ENCODE data around the gene HMCES.
A peak's percentile ranks its signal among the peaks of the same experiment; 100 is the strongest.
"Not testable (repeated sequence)": the region's sequence is repeated elsewhere in the genome, so short reads cannot be mapped to it uniquely, and the experiment has no call there.

The HMCES gene

DNA sequence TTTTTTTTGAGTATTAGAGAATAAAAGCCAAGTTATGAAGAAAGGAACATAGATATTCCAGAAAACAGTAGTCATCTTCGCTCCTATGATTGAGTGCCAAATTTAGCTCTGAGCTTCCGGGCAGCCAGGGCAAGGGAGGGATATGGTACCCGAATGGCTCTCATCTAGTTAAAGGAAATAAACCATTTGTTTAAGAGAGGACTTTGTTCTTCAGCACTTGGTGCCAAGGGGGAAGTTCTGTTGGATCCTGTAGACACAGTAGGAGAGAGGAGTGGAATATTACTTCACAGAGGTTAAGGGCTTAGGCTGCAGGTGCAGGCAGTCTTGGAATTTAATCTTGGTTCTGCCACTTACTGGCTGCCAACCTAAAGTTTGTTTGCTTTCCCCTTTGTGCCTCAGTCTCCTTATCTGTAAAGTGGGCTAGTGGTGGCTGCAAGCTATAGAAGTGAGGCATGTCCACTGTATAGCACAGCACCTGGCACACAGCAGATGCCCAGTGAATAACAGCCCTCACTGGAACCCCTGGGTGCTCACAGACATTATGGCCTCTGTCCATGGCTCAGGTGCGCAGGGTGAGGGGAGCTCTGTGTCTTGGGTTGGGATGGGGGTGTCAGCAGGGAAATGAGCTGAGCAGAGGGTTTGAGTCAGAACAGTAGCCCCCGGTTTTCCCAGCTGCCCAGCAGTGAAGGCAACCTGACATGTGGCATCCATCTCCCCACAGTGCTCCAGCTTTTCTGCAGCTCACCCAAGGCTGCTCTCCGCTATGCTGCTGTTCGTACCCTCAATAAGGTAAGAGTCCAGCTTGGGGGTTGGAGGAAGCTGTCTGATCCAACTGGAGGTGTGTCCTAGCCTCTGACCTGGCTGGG lies 18.8 kb upstream of the HMCES start:
- no peak for DNase-seq

DNA sequence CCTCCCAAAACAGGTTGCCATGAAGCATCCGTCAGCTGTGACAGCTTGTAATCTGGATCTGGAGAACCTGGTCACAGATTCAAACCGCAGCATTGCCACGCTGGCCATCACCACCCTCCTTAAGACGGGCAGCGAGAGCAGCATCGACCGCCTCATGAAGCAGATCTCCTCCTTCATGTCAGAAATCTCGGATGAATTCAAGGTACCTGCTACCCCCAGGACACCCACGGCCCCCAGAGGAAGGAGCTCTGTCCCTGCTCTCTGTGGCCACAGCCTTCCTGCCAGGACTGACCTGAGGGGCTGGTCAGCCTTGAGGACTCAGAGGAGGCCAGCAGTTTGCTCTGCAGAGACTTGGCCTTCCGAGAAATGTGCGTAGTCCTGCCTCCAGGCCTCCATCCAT lies 18.1 kb upstream of the HMCES start:
- DNase-seq = no peak

DNA sequence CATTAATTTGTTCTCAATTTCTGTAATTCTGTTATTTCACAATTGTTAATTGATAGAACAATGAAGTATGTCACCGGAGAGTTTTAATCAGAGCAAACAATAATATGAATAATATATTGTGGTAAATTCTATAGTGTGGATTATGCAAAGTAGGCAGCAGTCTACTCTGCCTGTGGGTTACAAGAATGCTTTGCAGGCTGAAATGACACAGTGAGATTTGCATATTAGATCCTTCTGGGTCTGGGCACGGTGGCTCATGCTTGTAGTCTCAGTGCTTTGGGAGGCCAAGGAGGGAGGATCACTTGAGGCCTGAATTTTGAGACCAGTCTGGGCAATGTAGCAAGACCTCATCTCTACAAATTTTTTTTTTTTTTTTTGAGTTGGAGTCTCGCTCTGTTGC lies 16.8 kb upstream of the HMCES start:
- no peak for DNase-seq

DNA sequence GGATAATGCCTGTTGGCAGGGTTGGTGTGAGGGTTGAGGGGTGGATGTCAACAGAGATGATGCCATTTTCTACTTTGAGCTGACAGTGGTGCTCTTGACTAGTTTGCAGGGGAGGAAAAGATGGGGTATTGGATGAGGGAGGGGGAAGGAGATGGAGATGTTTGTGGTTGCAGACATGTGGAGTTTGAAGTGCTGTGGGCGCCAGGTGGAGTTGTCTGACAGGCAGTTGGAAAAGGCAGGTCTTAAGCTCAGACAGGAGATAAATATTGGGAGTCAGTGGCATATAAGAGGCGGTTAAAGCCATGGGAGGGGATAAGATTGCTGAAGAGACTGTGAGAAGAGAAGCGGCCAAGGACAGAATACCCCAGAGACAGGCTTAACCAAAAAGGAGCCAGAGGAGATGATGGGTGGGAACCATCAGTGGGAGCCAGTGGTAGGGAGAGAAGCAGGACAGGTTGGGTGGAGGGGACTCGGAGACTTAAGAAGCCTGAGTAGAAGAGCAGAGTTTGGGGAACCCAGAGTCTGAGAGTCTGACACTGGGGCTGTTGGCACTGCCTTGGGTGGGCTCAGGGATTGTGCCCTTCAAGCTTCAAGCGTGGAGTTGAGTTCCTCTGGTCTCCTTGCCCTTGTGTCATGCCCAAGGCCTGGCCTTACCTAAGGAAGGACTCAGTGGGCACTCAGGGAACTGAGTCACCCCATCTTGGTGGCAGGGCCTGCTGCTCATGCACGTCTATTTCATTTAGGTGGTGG lies 15.3 kb upstream of the HMCES start:
- no peak for DNase-seq

DNA sequence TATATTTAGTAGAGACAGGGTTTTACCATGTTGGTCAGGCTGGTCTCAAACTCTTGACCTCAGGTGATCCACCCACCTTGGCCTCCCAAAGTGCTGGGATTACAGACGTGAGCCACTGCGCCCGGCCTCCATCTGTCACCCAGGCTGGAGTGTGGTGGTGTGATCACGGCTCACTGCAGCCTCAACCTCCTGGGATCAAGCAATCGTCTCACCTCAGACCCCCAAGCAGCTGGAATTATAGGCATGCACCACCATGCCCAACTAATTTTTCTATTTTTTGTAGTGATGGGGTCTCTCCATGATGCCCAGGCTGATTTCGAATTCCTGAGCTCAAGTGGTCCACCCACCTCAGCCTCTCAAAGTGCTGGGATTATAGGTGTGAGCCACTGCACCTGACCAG lies 13.7 kb upstream of the HMCES start:
- DNase-seq = not testable (repeated sequence)

GRCh38 chr3:129266651-129267050 lies 12.0 kb upstream of the HMCES start:
- DNase-seq = no peak

GRCh38 chr3:129268396-129268795 lies 10.3 kb upstream of the HMCES start:
- DNase-seq = no peak

DNA sequence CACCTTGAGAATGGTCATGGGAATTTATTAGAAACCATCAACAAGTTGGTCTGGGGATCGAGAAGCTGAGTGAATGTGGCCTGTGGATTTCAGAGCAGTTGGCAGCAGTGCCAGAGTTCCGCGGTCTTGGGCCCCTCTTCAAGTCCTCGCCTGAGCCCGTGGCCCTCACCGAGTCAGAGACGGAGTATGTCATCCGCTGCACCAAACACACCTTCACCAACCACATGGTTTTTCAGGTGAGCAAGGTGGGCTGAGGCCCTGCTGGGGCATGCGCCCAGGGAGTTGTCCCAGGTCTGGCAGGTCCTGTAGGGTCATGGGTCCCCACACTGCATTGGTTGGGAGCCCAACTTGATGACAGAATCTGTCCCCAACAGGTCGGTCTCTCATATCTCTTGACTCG lies 7.0 kb upstream of the HMCES start:
- DNase-seq = no peak

- peak; percentile 43 for DNase-seq
Measured at GRCh38 chr3:129276385-129276784, 2.3 kb upstream of the HMCES start.

GRCh38 chr3:129277829-129278271 lies 820 bp upstream of the HMCES start:
- DNase-seq = peak; percentile 9

DNA sequence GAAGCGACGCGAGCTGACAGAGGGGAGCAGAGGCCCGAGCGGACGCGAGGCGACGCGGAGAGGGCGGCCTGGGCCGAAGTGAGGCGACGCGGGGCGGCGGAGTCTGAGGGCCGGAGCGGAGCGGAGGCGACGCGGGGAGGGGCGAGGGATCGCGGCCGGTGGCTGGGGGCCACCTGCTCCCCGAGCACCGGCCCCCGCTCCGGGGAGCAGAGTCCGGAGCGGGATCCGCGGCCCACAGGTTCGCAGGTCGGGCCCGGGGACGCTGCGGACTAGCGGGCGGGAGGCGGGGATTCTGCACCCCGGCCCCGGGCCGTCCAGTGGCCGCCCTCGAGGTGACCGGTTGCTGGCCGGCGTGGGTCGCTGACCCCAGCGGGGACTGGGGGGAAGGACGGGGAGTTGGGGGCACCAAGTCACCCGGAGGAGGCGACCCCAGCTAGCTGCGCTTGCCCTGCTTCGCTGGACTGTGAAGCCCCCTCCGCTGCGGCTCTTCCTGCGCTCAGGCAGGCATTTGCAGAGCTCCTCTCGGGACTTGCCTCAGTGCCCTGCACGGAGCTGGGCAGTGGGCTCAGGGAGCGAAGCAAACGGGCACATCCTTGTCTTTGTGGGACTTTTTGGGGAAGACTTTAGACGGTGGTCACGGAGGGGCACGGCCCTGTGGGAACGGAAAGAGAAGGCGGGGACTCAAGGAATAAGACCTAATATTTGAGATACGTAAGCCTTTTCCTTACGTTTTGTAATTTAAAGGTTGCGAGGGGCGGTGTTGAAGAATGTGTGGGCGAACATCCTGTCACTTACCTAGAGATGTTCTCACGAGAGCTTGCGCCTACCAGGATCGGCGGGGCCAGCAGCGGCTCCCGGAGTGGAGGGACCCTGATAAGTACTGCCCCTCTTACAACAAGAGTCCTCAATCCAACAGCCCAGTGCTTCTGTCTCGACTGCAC lies 566 bp downstream of the HMCES start:
- peak; percentile 78 for DNase-seq

DNA sequence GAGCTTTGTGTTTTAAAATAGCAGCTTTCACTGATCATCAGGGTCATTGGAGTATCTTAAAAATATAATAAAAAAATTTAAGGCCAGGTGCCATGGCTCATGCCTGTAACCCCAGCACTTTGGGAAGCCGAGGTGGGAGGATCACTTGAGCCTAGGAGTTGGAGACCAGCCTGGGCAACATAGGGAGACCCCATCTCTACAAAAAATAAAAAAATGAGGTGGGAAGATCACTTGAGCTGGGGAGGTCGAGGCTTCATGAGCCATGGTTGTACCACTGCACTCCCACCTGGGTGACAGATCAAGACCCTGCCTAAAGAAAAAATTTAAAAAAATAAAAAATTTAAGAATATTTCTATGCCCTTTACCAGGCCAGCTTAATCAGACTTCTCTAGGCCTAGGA lies 1.5 kb downstream of the HMCES start:
- DNase-seq = no peak

GRCh38 chr3:129281726-129282125 lies 3.1 kb downstream of the HMCES start:
- no peak for DNase-seq

DNA sequence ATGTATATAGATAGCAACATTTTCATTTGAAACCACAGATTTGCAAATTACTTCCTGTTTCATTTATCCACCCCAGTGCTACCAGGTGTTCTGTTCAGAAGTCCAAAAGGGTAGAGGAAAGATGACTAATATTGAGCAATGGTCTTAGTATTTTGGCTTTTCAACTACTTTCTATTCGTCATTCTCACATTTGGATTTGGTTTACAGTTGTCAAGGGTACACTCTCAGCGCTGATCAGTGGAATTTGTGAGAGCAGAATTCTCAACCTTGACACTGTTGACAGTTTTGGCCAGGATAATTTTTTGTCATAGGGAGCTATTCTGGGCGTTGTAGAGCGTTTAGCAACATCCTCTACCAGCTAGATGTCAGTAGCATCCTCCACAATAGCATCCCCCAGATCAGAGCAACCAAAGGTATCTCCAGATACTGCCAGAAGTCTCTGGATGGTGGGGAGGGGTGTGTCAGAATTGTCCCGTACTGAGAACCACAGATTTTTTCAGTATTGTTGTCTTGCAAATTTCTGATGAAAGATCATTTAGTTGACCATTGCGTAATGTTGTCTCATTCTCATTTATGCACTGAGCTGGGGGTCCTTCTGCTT lies 4.2 kb downstream of the HMCES start:
- no peak for DNase-seq

GRCh38 chr3:129286081-129286480 lies 7.4 kb downstream of the HMCES start:
- no peak for DNase-seq

GRCh38 chr3:129288446-129288845 lies 9.8 kb downstream of the HMCES start:
- no peak for DNase-seq

DNA sequence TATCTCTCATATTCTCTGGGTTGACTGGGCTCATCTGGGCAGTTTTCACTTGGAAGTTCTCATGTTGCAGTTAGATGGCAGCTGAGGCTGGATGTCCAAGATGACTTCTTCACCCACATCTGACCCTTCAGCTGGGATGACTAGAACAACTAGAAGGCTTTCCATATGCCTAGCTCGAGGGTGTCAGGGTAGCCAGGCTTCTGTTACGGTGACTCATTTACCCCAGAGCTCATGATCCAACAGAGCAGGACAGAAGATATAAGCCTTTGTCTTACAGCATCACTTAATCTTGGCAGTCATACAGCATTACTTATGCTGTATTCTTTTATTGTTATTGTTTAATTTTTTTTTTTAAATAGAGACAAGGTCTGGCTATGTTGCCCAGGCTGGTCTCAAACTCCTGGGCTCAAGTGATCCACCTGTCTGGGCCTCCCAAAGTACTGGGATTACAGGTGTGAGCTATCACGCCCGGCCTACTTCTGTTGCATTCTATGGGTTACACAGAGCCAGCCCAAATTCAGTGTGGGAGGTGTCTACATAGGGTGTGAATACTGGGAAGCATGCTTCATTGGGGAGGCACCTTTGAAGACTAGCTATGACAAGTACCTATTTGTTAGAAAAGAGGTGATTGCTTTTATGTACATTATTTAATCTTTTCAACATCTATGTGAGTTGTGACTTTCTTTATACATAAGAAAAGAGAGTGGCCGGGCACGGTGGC lies 10.7 kb downstream of the HMCES start:
- DNase-seq = no peak

DNA sequence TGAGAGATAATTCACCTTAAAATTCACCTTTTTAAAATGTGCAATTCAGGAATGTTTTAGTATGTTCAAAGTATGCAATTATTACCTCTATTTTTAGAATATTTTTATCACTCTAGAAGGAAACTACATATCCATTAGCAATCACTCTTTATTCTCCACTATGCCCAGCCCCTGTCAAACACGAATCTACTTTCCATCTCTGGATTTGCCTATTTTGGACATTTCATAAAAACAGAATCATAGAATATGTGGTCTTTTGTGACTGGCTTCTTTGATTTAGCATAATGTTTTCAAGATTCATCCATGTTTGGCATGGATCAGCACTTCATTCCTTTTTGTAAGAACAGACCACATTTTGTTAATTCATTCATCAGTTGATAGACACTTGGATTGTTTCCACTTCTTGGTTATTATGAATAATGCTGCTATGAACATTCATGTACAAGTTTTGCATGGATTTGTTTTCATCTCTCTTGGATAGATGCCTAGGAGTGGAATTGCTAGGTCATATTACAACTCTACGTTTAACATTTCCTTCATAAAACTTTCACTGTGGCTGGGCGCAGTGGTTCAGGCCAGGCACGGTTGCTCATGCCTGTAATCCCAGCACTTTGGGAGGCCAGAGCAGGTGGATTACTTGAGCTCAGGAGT lies 12.7 kb downstream of the HMCES start:
- no peak for DNase-seq

DNA sequence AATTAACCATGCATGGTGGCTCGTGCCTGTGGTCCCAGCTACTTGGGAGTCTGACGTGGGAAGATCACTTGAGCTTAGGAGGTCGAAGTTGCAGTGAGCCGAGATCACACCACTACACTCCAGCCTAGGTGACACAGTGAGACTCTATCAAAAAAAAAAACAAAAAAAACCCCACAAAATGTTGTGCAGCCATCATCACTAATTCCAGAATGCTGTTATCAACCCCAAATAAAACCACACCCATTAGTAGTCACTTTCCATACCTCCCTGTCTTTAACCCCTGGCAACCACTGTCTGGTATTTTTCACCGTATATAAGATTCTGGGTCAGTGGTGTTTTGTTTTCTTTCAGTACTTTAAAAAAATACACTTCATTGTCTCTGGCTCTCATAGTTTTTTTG lies 16.6 kb downstream of the HMCES start:
- DNase-seq = no peak

- DNase-seq = no peak
Measured at GRCh38 chr3:129304146-129304961, 25.7 kb downstream of the HMCES start.

DNA sequence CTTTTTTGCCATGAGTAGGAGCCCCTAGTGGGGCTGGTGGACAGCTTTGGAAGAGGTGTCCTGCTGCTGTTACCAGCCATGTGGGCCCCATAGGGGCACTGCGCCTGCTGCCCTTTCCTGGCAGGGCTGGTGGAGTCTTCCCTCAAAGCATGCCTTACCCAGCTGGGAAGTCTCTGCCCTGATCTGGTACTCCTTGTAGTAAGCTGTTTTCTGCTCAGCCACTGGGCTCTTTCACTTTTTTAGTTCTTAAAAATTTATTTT lies 26.2 kb downstream of the HMCES start:
- no peak for DNase-seq

Measured in activated CD4-positive, alpha-beta T cell treated with anti-CD3 and anti-CD28 coated beads for 48 hours (primary cell).